ENCODE results near the gene FMN1.
"Not testable (repeated sequence)": the region's sequence is repeated elsewhere in the genome, so short reads cannot be mapped to it uniquely, and the experiment has no call there.

FMN1 gene

DNA sequence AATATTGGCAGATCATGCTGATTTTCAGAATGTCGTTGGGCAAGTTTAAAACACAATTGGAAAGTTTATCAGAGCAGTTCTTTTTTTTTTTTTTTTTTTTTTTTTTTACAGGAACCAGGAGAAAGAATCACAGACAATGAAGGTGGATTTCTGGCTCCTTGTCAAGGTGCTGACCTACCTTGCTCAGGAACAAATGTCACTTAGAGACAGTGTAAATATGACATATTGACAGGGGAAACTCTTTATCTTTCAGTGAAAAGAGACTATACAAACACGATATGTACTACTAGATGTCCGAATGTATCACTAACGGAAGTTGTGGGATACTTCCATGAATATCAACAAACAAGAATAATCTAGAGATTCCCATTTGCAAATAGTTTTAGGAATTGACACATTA lies 237.3 kb downstream of the FMN1 start:
- TF ChIP-seq, protein P1, sequence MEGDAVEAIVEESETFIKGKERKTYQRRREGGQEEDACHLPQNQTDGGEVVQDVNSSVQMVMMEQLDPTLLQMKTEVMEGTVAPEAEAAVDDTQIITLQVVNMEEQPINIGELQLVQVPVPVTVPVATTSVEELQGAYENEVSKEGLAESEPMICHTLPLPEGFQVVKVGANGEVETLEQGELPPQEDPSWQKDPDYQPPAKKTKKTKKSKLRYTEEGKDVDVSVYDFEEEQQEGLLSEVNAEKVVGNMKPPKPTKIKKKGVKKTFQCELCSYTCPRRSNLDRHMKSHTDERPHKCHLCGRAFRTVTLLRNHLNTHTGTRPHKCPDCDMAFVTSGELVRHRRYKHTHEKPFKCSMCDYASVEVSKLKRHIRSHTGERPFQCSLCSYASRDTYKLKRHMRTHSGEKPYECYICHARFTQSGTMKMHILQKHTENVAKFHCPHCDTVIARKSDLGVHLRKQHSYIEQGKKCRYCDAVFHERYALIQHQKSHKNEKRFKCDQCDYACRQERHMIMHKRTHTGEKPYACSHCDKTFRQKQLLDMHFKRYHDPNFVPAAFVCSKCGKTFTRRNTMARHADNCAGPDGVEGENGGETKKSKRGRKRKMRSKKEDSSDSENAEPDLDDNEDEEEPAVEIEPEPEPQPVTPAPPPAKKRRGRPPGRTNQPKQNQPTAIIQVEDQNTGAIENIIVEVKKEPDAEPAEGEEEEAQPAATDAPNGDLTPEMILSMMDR (IDR thresholded peaks at IDR 0.05; ENCODE audit: low read depth, low read length, missing control alignments) = no peak
- no peak for DNase-seq (ENCODE audit: low read depth)
- H3K4me3 ChIP-seq (ENCODE audit: low read depth, low read length) = no peak overlapping the region
- in situ Hi-C loops (cut with HindIII; ENCODE audit: low sequenced_read_pairs) = no loop called here

DNA sequence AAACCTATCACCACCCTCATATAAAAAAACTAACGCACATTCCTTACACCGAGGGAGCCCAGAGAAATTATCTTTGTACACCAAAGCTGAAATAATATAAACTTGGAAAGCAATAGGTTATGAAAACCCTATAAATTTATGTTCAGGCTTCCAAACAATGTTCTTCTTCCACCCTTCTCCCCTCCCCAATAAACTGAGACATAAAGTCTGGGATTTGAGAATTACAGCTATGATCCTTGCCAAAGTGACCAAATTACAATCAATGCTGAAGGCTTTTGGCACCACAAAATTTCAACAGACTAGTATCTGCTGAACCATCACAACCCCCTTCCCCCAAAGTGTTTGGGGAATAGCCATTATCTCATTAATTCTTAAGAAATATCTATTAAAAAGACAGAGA lies 237.8 kb downstream of the FMN1 start:
- in situ Hi-C loops (cut with HindIII; ENCODE audit: low sequenced_read_pairs) = no loop called here
- H3K4me3 ChIP-seq (ENCODE audit: low read depth, low read length) = no peak overlapping the region
- DNase-seq (ENCODE audit: low read depth) = no peak
- TF ChIP-seq, protein P1 (IDR thresholded peaks at IDR 0.05; ENCODE audit: low read depth, low read length, missing control alignments) = no peak

- TF ChIP-seq, protein P1 (IDR thresholded peaks at IDR 0.05; ENCODE audit: low read depth, low read length, missing control alignments) = peak; percentile 81
- H3K4me3 ChIP-seq (ENCODE audit: low read depth, low read length) = no peak overlapping the region
- DNase-seq (ENCODE audit: low read depth) = peak; percentile 85
- in situ Hi-C loops (cut with HindIII; ENCODE audit: low sequenced_read_pairs) = no loop called here
These were observed 238.5 kb downstream of the FMN1 start for GRCh38 chr15:32956006-32956405.

DNA sequence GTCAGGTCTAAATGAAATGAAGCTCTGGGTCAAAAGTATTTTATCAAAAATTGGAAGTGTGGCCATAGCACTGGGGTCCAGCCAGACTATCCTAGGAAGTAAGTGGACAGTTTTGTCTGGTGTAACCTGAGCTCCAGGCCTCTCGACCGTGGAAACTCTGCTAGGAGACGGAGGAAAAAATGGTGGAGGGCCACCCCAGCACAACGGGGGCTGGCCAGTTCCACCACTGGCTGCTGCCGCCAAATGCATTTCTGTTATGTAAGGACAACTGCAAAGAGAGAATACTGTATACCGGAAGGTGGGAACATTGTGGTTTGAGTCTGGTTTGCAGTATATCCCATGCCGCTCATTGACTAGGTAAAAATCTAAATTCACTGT lies 241.0 kb downstream of the FMN1 start:
- no peak overlapping the region for H3K4me3 ChIP-seq (ENCODE audit: low read depth, low read length)
- in situ Hi-C loops (cut with HindIII; ENCODE audit: low sequenced_read_pairs) = no loop called here
- TF ChIP-seq, protein P1 (IDR thresholded peaks at IDR 0.05; ENCODE audit: low read depth, low read length, missing control alignments) = no peak
- DNase-seq (ENCODE audit: low read depth) = no peak

GRCh38 chr15:32952901-32953532 lies 241.5 kb downstream of the FMN1 start:
- in situ Hi-C loops (cut with HindIII; ENCODE audit: low sequenced_read_pairs) = no loop called here
- no peak overlapping the region for H3K4me3 ChIP-seq (ENCODE audit: low read depth, low read length)
- DNase-seq (ENCODE audit: low read depth) = peak; percentile 72
- TF ChIP-seq, protein P1 (IDR thresholded peaks at IDR 0.05; ENCODE audit: low read depth, low read length, missing control alignments) = no peak

DNA sequence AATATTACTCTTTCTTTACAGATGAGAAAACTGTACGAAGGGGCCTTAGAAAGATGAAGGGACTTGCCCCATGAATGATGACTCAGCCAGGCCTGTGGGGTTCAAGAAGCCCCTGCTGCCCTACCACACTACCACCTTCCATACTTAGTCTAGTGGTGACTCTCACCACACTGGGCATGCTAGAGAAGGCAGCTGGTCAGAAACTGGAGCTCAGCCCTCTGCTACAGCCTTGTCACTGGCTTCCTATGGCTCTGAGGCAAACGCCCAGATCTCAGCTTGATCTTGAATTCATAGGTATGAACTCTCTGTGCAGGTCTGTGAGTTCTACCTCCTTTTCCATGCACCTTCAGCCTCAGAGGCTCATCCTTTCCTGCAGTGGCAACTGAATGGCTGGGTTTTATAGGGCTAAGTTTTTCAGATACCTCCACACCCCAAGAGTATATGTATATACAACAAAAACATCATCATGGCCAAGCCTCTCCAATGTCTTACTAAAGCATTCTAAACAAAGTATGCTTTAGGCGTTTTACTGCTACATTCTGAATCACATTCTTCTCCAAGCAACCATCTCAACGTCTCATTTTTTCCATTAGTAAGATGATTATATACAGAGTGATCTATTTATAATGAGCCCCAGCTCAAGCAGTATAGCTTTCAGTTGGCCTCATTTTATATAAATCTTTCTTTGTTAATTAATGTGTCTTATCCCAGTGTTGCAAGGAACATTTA lies 242.6 kb downstream of the FMN1 start:
- in situ Hi-C loops (cut with HindIII; ENCODE audit: low sequenced_read_pairs) = no loop called here
- TF ChIP-seq, protein P1 (IDR thresholded peaks at IDR 0.05; ENCODE audit: low read depth, low read length, missing control alignments) = no peak
- no peak for DNase-seq (ENCODE audit: low read depth)
- H3K4me3 ChIP-seq (ENCODE audit: low read depth, low read length) = no peak overlapping the region

DNA sequence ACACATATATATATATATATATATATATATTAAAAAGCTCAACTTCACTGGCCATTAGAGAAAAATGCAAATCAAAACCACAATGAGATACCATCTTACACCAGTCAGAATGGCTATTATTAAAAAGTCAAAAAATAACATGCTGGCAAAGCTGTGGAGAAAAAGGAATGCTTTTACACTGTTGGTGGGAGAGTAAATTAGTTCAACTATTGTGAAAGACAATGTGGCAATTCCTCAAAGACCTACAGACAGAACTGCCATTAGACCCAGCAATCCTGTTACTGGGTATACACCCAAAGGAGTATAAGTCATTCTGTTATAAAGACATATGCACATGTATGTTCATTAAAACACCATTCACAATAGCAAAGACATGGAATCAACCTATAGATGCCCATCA lies 244.5 kb downstream of the FMN1 start:
- H3K4me3 ChIP-seq (ENCODE audit: low read depth, low read length); in situ Hi-C loops (cut with HindIII; ENCODE audit: low sequenced_read_pairs); DNase-seq (ENCODE audit: low read depth): not testable (repeated sequence)

Measured in astrocyte of the cerebellum (primary cell).